HG02840 (cell line): ENCODE data around the gene SERAC1.

Experiments used
- ATAC-seq: cut with Tn5 transposase; IDR thresholded peaks from one replicate; pipeline ENCODE4 v1.9.1; 2021; ENCODE audit warnings: mild to moderate bottlenecking, moderate library complexity, moderate number of reproducible peaks; ENCODE audit not compliant: unreplicated experiment, low FRiP score

The SERAC1 gene

GRCh38 chr6:158061709-158062461, 106.2 kb downstream of the SERAC1 start:
- no peak for ATAC-seq

GRCh38 chr6:158061361-158061708, 106.7 kb downstream of the SERAC1 start:
- no peak for ATAC-seq

GRCh38 chr6:158060455-158061360, 107.4 kb downstream of the SERAC1 start:
- ATAC-seq, result no peak
